Measurements from ENCODE around the gene CCR5. TPM values are rescaled to one million over a fixed set of nuclear protein-coding genes. Genes with fewer than 3 reads are reported as not detected.

The CCR5 gene
- polyA plus RNA-seq, 3 donors: 1.2 to 3.6 (median 3.1) TPM

GRCh38 chr3:46361408-46362283, 9.1 kb upstream of the CCR5 start:
- Histone ChIP-seq H3K36me3 (replicated peaks in 1 of 2; ENCODE audit: control insufficient read depth in 1 of 2, insufficient read depth in 2 of 2, low read length in 2 of 2) (peaks cover 42 to 44% of the 10 kb centered on the region in 2 donors), H3K27me3 (ENCODE audit: control insufficient read depth in 2 of 2, insufficient read depth in 2 of 2, low read length in 2 of 2) (no peaks in the 10 kb centered on the region), H2AFZ (ENCODE audit: insufficient read depth, low read depth, low read length, poor library complexity, severe bottlenecking) (peak overlapping the region; percentile 15), H3K9me3 (replicated peaks in 1 of 2; ENCODE audit: control insufficient read depth in 1 of 2, insufficient read depth in 1 of 2, low read length in 2 of 2) (no peaks in the 10 kb centered on the region), H3K9ac (ENCODE audit: insufficient read depth, low read length, poor library complexity, severe bottlenecking) (peak overlapping the region; percentile 20), H3K79me2 (ENCODE audit: insufficient read depth, low read length) (peaks cover 49% of the 10 kb centered on the region), H3K4me2 (replicated peaks; ENCODE audit: extremely low read depth, low read length, poor library complexity, severe bottlenecking) (peak overlapping the region; percentile 96), H4K20me1 (ENCODE audit: insufficient read depth, low read length) (peaks cover 16% of the 10 kb centered on the region), H3K4me1 (ENCODE audit: control insufficient read depth in 1 of 2, insufficient read depth in 2 of 2, low read length in 2 of 2) (peaks cover 78 to 85% of the 10 kb centered on the region in 2 donors), H3K4me3 (replicated peaks in 1 of 3; ENCODE audit: low read depth in 2 of 3, low read length in 3 of 3) (peak overlapping the region in 1 of 3 experiments; percentile 92), H3K27ac (ENCODE audit: low read depth in 1 of 2, low read length in 2 of 2) (peak overlapping the region; percentile 82 to 88)
- H3K4me1 Mint-ChIP-seq: peaks cover 89% of the 10 kb centered on the region
- peak; percentile 84 to 95 (median 92) for DNase-seq
- peak overlapping the region in 1 of 2 donors; percentile 53 for H3K4me3 Mint-ChIP-seq
- peaks cover 46 to 49% of the 10 kb centered on the region in 2 donors for H3K36me3 Mint-ChIP-seq
- H3K27ac Mint-ChIP-seq: peak overlapping the region; percentile 92 to 96 (median 94)
- 0% methylated on average over 4 of the region's 8 CpGs for WGBS (ENCODE audit: insufficient coverage)
- no peaks in the 10 kb centered on the region for H3K27me3 Mint-ChIP-seq (ENCODE audit: low read depth in 3 of 3)
- intact Hi-C loops (cut with micrococcal nuclease): loop anchor here (5.0 kb wide), 2 partner anchors 49 to 139 kb away; no protein-coding TSS in a partner anchor
- no peak for TF ChIP-seq CTCF (IDR thresholded peaks at IDR 0.05)
- peaks cover 0 to 5% (median 0%) of the 10 kb centered on the region in 7 donors for H3K9me3 Mint-ChIP-seq

- Mint-ChIP-seq H3K27me3 (ENCODE audit: low read depth in 3 of 3) (no peaks in the 10 kb centered on the region), H3K36me3 (peaks cover 14 to 22% of the 10 kb centered on the region in 2 donors), H3K4me1 (peaks cover 77% of the 10 kb centered on the region), H3K4me3 (no peak overlapping the region), H3K27ac (peak overlapping the region in 5 of 7 donors; percentile 44 to 85 (median 62)), H3K9me3 (peaks cover 0 to 5% (median 0%) of the 10 kb centered on the region in 7 donors)
- Histone ChIP-seq H4K20me1 (ENCODE audit: insufficient read depth, low read length) (no peaks in the 10 kb centered on the region), H3K9ac (ENCODE audit: insufficient read depth, low read length, poor library complexity, severe bottlenecking) (no peak overlapping the region), H3K27me3 (ENCODE audit: control insufficient read depth in 2 of 2, insufficient read depth in 2 of 2, low read length in 2 of 2) (no peaks in the 10 kb centered on the region), H3K79me2 (ENCODE audit: insufficient read depth, low read length) (peaks cover 15% of the 10 kb centered on the region), H3K4me1 (ENCODE audit: control insufficient read depth in 1 of 2, insufficient read depth in 2 of 2, low read length in 2 of 2) (peaks cover 65 to 77% of the 10 kb centered on the region in 2 donors), H3K36me3 (replicated peaks in 1 of 2; ENCODE audit: control insufficient read depth in 1 of 2, insufficient read depth in 2 of 2, low read length in 2 of 2) (peaks cover 11 to 12% of the 10 kb centered on the region in 2 donors), H3K4me2 (replicated peaks; ENCODE audit: extremely low read depth, low read length, poor library complexity, severe bottlenecking) (no peak overlapping the region), H3K9me3 (replicated peaks in 1 of 2; ENCODE audit: control insufficient read depth in 1 of 2, insufficient read depth in 1 of 2, low read length in 2 of 2) (no peaks in the 10 kb centered on the region), H3K4me3 (replicated peaks in 1 of 3; ENCODE audit: low read depth in 2 of 3, low read length in 3 of 3) (no peak overlapping the region), H2AFZ (ENCODE audit: insufficient read depth, low read depth, low read length, poor library complexity, severe bottlenecking) (no peak overlapping the region), H3K27ac (ENCODE audit: low read depth in 1 of 2, low read length in 2 of 2) (peak overlapping the region in 1 of 2 donors; percentile 60)
- no peak for TF ChIP-seq CTCF (IDR thresholded peaks at IDR 0.05)
- no peak for DNase-seq
- whole genome bisulfite sequencing (ENCODE audit: insufficient coverage): no CpG with 5 or more reads among the region's 4 CpGs
- intact Hi-C loops (cut with micrococcal nuclease): loop anchor here (5.0 kb wide), 6 partner anchors 42 to 278 kb away; partner anchors contain the start of genes CCR5AS (in 1 of the 2) and CCRL2 (in 1 of the 2)
These were observed 5.7 kb upstream of the CCR5 start for GRCh38 chr3:46365041-46365440.

All from CD14-positive monocyte (primary cell).